ENCODE results near the gene NKAIN2.

NKAIN2 gene

GRCh38 chr6:123821112-123821511 lies 17.4 kb downstream of the NKAIN2 start:
- no peak for TF ChIP-seq CTCF (IDR thresholded peaks at IDR 0.05; ENCODE audit: low read depth, low read length)
- no peak for DNase-seq (ENCODE audit: extremely low read depth, low read depth)

GRCh38 chr6:123829302-123829953 lies 25.8 kb downstream of the NKAIN2 start:
- TF ChIP-seq CTCF (IDR thresholded peaks at IDR 0.05; ENCODE audit: low read depth, low read length), result no peak
- no peak for DNase-seq (ENCODE audit: extremely low read depth, low read depth)

GRCh38 chr6:123830120-123830519 lies 26.5 kb downstream of the NKAIN2 start:
- no peak for TF ChIP-seq CTCF (IDR thresholded peaks at IDR 0.05; ENCODE audit: low read depth, low read length)
- no peak for DNase-seq (ENCODE audit: extremely low read depth, low read depth)

- no peak for TF ChIP-seq CTCF (IDR thresholded peaks at IDR 0.05; ENCODE audit: low read depth, low read length)
- DNase-seq (ENCODE audit: extremely low read depth, low read depth), result no peak
These were observed 35.0 kb downstream of the NKAIN2 start for GRCh38 chr6:123838505-123839234.

GRCh38 chr6:123841067-123841896 lies 37.6 kb downstream of the NKAIN2 start:
- no peak for TF ChIP-seq CTCF (IDR thresholded peaks at IDR 0.05; ENCODE audit: low read depth, low read length)
- no peak for DNase-seq (ENCODE audit: extremely low read depth, low read depth)

- TF ChIP-seq CTCF (IDR thresholded peaks at IDR 0.05; ENCODE audit: low read depth, low read length), result no peak
- DNase-seq (ENCODE audit: extremely low read depth, low read depth), result no peak
These were observed 40.3 kb downstream of the NKAIN2 start for GRCh38 chr6:123844011-123844410.

- no peak for DNase-seq (ENCODE audit: extremely low read depth, low read depth)
- TF ChIP-seq CTCF (IDR thresholded peaks at IDR 0.05; ENCODE audit: low read depth, low read length), result no peak
These were observed 44.7 kb downstream of the NKAIN2 start for GRCh38 chr6:123848347-123848746.
